Neural crest cell (in vitro differentiated cells): ENCODE measurements around the gene ORC2. TPM values are rescaled to one million over a fixed set of nuclear protein-coding genes. Genes with fewer than 3 reads are reported as not detected.

Source experiments
- total RNA-seq: library from RNA; stranded (reverse); gene quantifications from 2 replicates; pipeline ENCODE4 v1.2.1, GENCODE V29; 2021

The ORC2 gene
- total RNA-seq, 1 donor from 2014 or later = 30.9 TPM

Other genes with a start within 250 kb of the ORC2 start
- gene BZW1, start 151.8 kb downstream of the ORC2 start, total RNA-seq = 424 and 433 TPM in 2 replicates
- gene CLK1, start 99.0 kb downstream of the ORC2 start, total RNA-seq = 69.2 and 71.5 TPM in 2 replicates
- 59.7 and 66.0 TPM in 2 replicates for gene PPIL3, start 74.6 kb downstream of the ORC2 start, total RNA-seq
- gene NIF3L1, start 74.3 kb downstream of the ORC2 start, total RNA-seq = 49.8 and 50.6 TPM in 2 replicates
- 14.6 and 17.4 TPM in 2 replicates for gene HYCC2, start 108.0 kb upstream of the ORC2 start, total RNA-seq
- gene NDUFB3, start 108.3 kb upstream of the ORC2 start, total RNA-seq = 87.1 and 93.5 TPM in 2 replicates
- gene CFLAR, start 152.5 kb upstream of the ORC2 start, total RNA-seq = 14.4 and 16.7 TPM in 2 replicates
- gene CASP10, start 219.5 kb upstream of the ORC2 start, total RNA-seq = not detected in 2 replicates